Sigmoid colon (tissue), 7 donors: ENCODE results near the gene PGF. TPM values are rescaled to one million over a fixed set of nuclear protein-coding genes. Genes with fewer than 3 reads are reported as not detected.

Experiments
- DNase-seq: peaks from one replicate; pipeline ENCODE4 v3.0.0-alpha.2; 2019
- H3K27ac ChIP-seq, 4 donors: fragments of 200-600 bp; sonication (generic); one replicate each; pipeline ENCODE4 v1.5.1; 2016 to 2019; ENCODE audit warnings: mild to moderate bottlenecking in 1 of 4
- H3K27me3 ChIP-seq, 3 donors: fragments of 200-600 bp; sonication (generic); one replicate each; pipeline ENCODE4 v1.5.1; 2019; ENCODE audit warnings: mild to moderate bottlenecking in 1 of 3
- H3K36me3 ChIP-seq, 4 donors: fragments of 200-600 bp; sonication (generic); one replicate each; pipeline ENCODE4 v1.5.1; 2016 to 2019
- H3K4me1 ChIP-seq, 4 donors: fragments of 200-600 bp; sonication (generic); one replicate each; pipeline ENCODE4 v1.5.1; 2017 to 2019
- H3K4me3 ChIP-seq, 4 donors: fragments of 200-600 bp; sonication (generic); one replicate each; pipeline ENCODE4 v1.5.1; 2017 to 2019; ENCODE audit warnings: mild to moderate bottlenecking in 2 of 4, moderate library complexity in 1 of 4
- H3K9me3 ChIP-seq, 4 donors: fragments of 200-600 bp in 3 of 4; sonication (generic) in 3 of 4; one replicate each; pipeline versions ENCODE4 v1.5.1 to v1.6.1; 2013 to 2019
- EP300 ChIP-seq, 4 donors: sonication (generic); formaldehyde crosslinking; IDR thresholded peaks; one replicate each; pipeline ENCODE4 v1.6.1; 2017; ENCODE audit warnings: antibody characterized with exemption in 4 of 4
- POLR2A ChIP-seq, 2 donors: fragments of 450-650 bp; IDR thresholded peaks; one replicate each; pipeline ENCODE4 v1.6.1; 2016; ENCODE audit warnings: antibody characterized with exemption in 2 of 2, mild to moderate bottlenecking in 2 of 2, moderate library complexity in 2 of 2
- POLR2AphosphoS5 ChIP-seq, 4 donors: sonication (generic); formaldehyde crosslinking; IDR thresholded peaks; one replicate each; pipeline ENCODE4 v1.6.1; 2017; ENCODE audit warnings: antibody characterized with exemption in 4 of 4
- WGBS, 2 donors: extraction: QIAGEN DNeasy Blood & Tissue Kit; methylation state at CpG; one replicate each; pipeline ENCODE4 v1.1.7; 2013; 5-methylcytosine and 5-hydroxymethylcytosine counted together
- intact Hi-C: fragments of 100-400 bp; cut with DNase I; formaldehyde crosslinking; loops from one replicate; pipeline ENCODE4 v1.15.1; 2023
- polyA plus RNA-seq, 3 donors: library from polyadenylated mRNA; stranded (reverse); fragments of 200-250 nt; gene quantifications; one replicate each; pipeline ENCODE4 v1.2.3, GENCODE V29; 2013
- total RNA-seq, 4 donors: library from RNA; depleted of rRNA; stranded (reverse); fragments of >200 nt; gene quantifications; one replicate each; pipeline ENCODE4 v1.1.0, GENCODE V29; 2016
- TF ChIP-seq, protein P1 (sequence below), 4 experiments: fragments of 450-650 bp in 3 of 4; fragments of 200-600 bp in 1 of 4; IDR thresholded peaks; one replicate each; pipeline ENCODE4 v1.5.1; 2016 to 2019; ENCODE audit warnings: antibody characterized with exemption in 4 of 4, mild to moderate bottlenecking in 3 of 4, moderate library complexity in 2 of 4
- donor health status: healthy with polysubstance abuse.
- donor health status: Bipolar disorder and iron deficiency.
- donor health status: healthy.

Gene PGF
- total and polyA plus RNA-seq, 7 donors: 1.2 to 15.6 (median 6.3) TPM

DNA sequence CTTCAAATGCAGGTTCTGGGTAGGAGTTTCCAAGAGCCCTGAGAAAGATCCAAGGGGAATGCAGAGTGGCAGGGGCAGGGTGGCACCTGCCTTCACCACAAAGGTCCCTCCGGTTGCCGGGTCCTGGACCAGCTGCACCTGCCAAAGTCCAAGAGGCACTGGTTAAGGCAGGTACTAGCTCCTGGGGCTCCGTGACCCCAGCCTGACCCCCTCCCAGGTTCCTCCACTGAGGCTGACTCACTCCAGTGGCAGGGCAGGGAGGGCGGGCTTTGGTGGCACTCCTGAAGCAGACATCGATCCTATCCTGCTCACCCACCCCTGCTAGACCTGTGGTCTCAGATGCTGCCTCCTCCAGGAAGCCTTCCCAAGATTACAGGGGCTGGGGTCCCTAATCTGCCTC, 43.7 kb downstream of the PGF start:
- Histone ChIP-seq H3K9me3 (no peaks in the 10 kb centered on the region), H3K27ac (no peak overlapping the region), H3K4me3 (no peak overlapping the region), H3K27me3 (no peaks in the 10 kb centered on the region), H3K36me3 (no peaks in the 10 kb centered on the region), H3K4me1 (peaks cover 0 to 17% (median 15%) of the 10 kb centered on the region in 4 donors)
- TF ChIP-seq EP300 (IDR thresholded peaks at IDR 0.05) (no peak), POLR2AphosphoS5 (IDR thresholded peaks at IDR 0.05) (no peak), POLR2A (IDR thresholded peaks at IDR 0.05) (no peak)
- TF ChIP-seq, protein P1, sequence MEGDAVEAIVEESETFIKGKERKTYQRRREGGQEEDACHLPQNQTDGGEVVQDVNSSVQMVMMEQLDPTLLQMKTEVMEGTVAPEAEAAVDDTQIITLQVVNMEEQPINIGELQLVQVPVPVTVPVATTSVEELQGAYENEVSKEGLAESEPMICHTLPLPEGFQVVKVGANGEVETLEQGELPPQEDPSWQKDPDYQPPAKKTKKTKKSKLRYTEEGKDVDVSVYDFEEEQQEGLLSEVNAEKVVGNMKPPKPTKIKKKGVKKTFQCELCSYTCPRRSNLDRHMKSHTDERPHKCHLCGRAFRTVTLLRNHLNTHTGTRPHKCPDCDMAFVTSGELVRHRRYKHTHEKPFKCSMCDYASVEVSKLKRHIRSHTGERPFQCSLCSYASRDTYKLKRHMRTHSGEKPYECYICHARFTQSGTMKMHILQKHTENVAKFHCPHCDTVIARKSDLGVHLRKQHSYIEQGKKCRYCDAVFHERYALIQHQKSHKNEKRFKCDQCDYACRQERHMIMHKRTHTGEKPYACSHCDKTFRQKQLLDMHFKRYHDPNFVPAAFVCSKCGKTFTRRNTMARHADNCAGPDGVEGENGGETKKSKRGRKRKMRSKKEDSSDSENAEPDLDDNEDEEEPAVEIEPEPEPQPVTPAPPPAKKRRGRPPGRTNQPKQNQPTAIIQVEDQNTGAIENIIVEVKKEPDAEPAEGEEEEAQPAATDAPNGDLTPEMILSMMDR (IDR thresholded peaks at IDR 0.05): no peak
- DNase-seq: no peak
- intact Hi-C loops: no loop called here
- WGBS, 2 donors: 67 to 82% methylated on average over 5 of the region's 5 CpGs

DNA sequence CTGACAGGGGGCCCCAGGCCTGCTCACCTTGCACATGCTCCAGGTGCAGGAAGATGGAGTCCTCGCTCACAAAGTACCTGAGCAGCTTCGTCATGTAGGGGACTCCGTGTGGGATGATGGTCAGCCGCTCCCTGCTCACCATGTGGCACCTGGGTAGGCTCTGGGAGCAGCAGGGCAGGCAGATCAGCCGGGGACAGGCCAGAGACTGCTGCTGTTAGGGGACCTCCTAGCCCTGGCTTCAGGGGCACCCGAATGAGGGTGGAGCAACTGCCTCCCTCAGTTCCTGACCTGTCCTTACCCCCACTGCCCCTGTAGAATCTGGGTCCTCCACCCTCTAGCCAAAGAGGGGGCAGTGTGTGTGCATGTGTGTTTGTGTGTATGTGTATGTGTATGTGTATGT, 44.2 kb downstream of the PGF start:
- 87 to 96% methylated on average over 6 of the region's 6 CpGs for WGBS, 2 donors
- DNase-seq: no peak
- Histone ChIP-seq H3K27me3 (no peaks in the 10 kb centered on the region), H3K4me3 (no peak overlapping the region), H3K36me3 (no peaks in the 10 kb centered on the region), H3K27ac (no peak overlapping the region), H3K4me1 (peaks cover 0 to 16% (median 15%) of the 10 kb centered on the region in 4 donors), H3K9me3 (no peaks in the 10 kb centered on the region)
- intact Hi-C loops: no loop called here
- TF ChIP-seq POLR2A (IDR thresholded peaks at IDR 0.05) (no peak), EP300 (IDR thresholded peaks at IDR 0.05) (no peak), POLR2AphosphoS5 (IDR thresholded peaks at IDR 0.05) (no peak)
- TF ChIP-seq, protein P1 (IDR thresholded peaks at IDR 0.05): no peak

DNA sequence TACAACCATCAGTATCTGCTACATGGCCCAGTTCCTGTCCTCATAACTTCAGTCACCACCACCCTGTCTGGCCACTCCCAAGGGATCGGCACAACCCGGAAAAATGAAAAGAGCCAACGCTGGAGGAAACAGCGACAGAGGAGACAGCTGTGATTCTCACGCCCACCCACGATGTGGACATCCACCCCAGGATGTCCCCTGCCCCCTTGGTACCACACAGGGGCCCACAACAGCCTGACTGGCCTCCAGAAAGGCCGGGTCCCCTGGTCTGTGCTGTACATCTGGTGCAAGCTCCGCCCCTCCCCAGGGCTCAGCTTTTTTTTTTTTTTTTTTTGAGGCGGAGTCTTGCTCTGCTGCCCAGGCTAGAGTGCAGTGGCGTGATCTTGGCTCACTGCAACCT, 44.8 kb downstream of the PGF start:
- DNase-seq: no peak
- Histone ChIP-seq H3K27ac (no peak overlapping the region), H3K4me1 (peaks cover 0 to 20% (median 20%) of the 10 kb centered on the region in 4 donors), H3K36me3 (no peaks in the 10 kb centered on the region), H3K9me3 (no peaks in the 10 kb centered on the region), H3K27me3 (no peaks in the 10 kb centered on the region), H3K4me3 (no peak overlapping the region)
- intact Hi-C loops: no loop called here
- WGBS, 2 donors: 14 to 63% methylated on average over 10 of the region's 10 CpGs
- TF ChIP-seq EP300 (IDR thresholded peaks at IDR 0.05) (no peak), POLR2A (IDR thresholded peaks at IDR 0.05) (no peak), POLR2AphosphoS5 (IDR thresholded peaks at IDR 0.05) (no peak)
- TF ChIP-seq, protein P1 (IDR thresholded peaks at IDR 0.05): no peak

DNA sequence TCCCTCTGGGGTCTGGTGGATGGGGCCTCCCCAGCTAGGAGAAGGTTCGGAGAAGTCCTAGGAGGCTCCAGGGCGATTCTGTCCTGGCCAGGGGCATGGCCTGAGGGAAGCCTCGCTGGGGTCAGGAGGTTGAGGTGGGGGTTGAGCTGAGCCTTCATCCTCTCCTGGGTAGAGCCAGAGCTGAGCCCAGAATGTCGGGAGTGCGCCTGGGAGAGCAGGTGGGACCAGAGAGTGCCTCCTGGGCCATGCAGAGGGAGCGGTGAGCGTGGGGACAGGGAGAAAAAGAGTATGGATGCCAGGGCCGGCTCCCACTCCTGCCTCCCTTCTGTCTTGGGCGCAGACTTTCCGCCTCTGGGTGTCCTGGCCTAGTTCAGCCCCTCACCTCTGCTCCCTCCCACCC, 45.5 kb downstream of the PGF start:
- Histone ChIP-seq H3K27me3 (no peaks in the 10 kb centered on the region), H3K9me3 (no peaks in the 10 kb centered on the region), H3K27ac (no peak overlapping the region), H3K4me1 (peaks cover 0 to 26% (median 22%) of the 10 kb centered on the region in 4 donors), H3K36me3 (peaks cover 0 to 4% (median 0%) of the 10 kb centered on the region in 4 donors), H3K4me3 (no peak overlapping the region)
- intact Hi-C loops: no loop called here
- no peak for DNase-seq
- TF ChIP-seq EP300 (IDR thresholded peaks at IDR 0.05) (no peak), POLR2AphosphoS5 (IDR thresholded peaks at IDR 0.05) (no peak), POLR2A (IDR thresholded peaks at IDR 0.05) (no peak)
- TF ChIP-seq, protein P1 (IDR thresholded peaks at IDR 0.05): no peak
- 93 to 94% methylated on average over 10 of the region's 10 CpGs for WGBS, 2 donors

DNA sequence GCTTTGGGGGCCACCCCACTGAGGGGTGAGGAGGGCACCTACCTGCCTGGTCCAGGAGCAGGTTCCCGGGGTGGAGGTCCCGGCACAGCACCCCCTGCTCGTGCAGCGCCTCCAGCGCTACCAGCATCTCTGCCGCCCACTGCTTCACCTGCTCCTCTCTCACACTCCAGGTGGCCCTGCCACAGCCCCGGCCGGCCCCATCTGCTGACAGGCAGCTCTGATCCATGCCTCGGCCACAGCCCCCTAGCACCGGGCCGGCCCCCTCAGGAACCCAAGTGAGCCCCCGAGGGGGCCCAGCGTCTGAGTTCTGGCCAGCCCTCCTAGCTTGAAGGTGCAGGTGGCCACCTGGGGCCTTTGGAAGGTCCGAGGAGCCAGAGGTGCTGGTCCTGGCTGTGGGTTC, 45.9 kb downstream of the PGF start:
- TF ChIP-seq EP300 (IDR thresholded peaks at IDR 0.05) (no peak), POLR2A (IDR thresholded peaks at IDR 0.05) (no peak), POLR2AphosphoS5 (IDR thresholded peaks at IDR 0.05) (no peak)
- TF ChIP-seq, protein P1 (IDR thresholded peaks at IDR 0.05): no peak
- no peak overlapping the region for H3K4me3 ChIP-seq
- H3K27me3 ChIP-seq: no peaks in the 10 kb centered on the region
- 94 to 95% methylated on average over 14 of the region's 14 CpGs for WGBS, 2 donors
- no peaks in the 10 kb centered on the region for H3K9me3 ChIP-seq
- intact Hi-C loops: no loop called here
- H3K27ac ChIP-seq: no peak overlapping the region
- DNase-seq: no peak
- peaks cover 0 to 26% (median 22%) of the 10 kb centered on the region in 4 donors for H3K4me1 ChIP-seq
- peaks cover 0 to 8% (median 0%) of the 10 kb centered on the region in 4 donors for H3K36me3 ChIP-seq
